HepG2 (cell line): ENCODE results near the gene PDZD7. TPM values are rescaled to one million over a fixed set of nuclear protein-coding genes. Genes with fewer than 3 reads are reported as not detected.
A peak's percentile ranks its signal among the peaks of the same experiment; 100 is the strongest.

Experiments used
- ATAC-seq: fragments of 200-7000 bp; cut with Tn5 transposase; 3 replicates; pipeline ENCODE4 v1.9.1; 2020; ENCODE audit warnings: mild to moderate bottlenecking, moderate library complexity
- BruUV-seq: library from RNA; stranded (reverse); fragments of 400-500 nt; replicated peaks from 2 replicates; lab custom pipeline; 2021; lab: Mats Ljungman, UMichigan
- CTCF ChIA-PET: fragments of 300-600 bp; formaldehyde crosslinking; extraction: SDS; loops from one replicate; lab custom pipeline; 2021; ENCODE audit warnings: low total read pairs, inconsistent platforms, low intra/inter-chr PET ratio; lab: Yijun Ruan, JAX
- POLR2A ChIA-PET: fragments of 350-600 bp; sonication (Branson Sonifier 250); formaldehyde crosslinking; loops from one replicate; lab custom pipeline; 2020; ENCODE audit warnings: antibody characterized with exemption, inconsistent platforms; lab: Yijun Ruan, JAX
- DNase-seq: peaks from one replicate; pipeline ENCODE4 v3.0.0-alpha.2; 2015; ENCODE audit warnings: low spot score
- FAIRE-seq: peaks from 3 replicates; lab custom pipeline; 2011; peaks lifted over from hg19 to GRCh38; lab: Jason Lieb, UNC
- H2AFZ ChIP-seq: one replicate; pipeline ENCODE4 v1.6.1; 2011; ENCODE audit warnings: low read length, inconsistent platforms
- H3K27ac ChIP-seq: fragments of 300-600 bp; 3 replicates; pipeline ENCODE4 v1.8.0; 2011; ENCODE audit warnings: mixed run types, mild to moderate bottlenecking, mixed read lengths, low read length, inconsistent platforms; ENCODE audit not compliant: insufficient read depth; ENCODE audit errors: extremely low read length
- H3K27me3 ChIP-seq, 2 experiments: fragments of 200-600 bp in 1 of 2; 2 replicates in 1 of 2; 3 replicates in 1 of 2; pipeline versions ENCODE4 v1.6.0 to v1.8.0; 2011; ENCODE audit warnings: low read length in 2 of 2, mild to moderate bottlenecking in 2 of 2, moderate library complexity in 2 of 2, inconsistent platforms in 1 of 2; ENCODE audit not compliant: insufficient read depth in 2 of 2, control insufficient read depth in 1 of 2
- H3K36me3 ChIP-seq, 2 experiments: fragments of 200-600 bp in 1 of 2; replicated peaks in 1 of 2; 2 replicates in 1 of 2; 3 replicates in 1 of 2; pipeline versions ENCODE4 v1.5.1 to v1.8.0; 2011; ENCODE audit warnings: low read length in 2 of 2, inconsistent platforms in 1 of 2; ENCODE audit not compliant: insufficient read depth in 2 of 2, control insufficient read depth in 1 of 2
- H3K4me1 ChIP-seq: 2 replicates; pipeline ENCODE4 v1.5.1; 2012; ENCODE audit warnings: low read length, inconsistent platforms; ENCODE audit not compliant: insufficient read depth
- H3K4me2 ChIP-seq: 2 replicates; pipeline ENCODE4 v1.6.0; 2011; ENCODE audit warnings: low read depth, low read length, inconsistent platforms
- H3K4me3 ChIP-seq, 3 experiments: fragments of 200-600 bp in 1 of 3; sonication (generic), shearing (Covaris generic) in 1 of 3; replicated peaks in 1 of 3; 2 replicates each; pipeline ENCODE4 v1.5.1; 2011 to 2016; ENCODE audit warnings: low read length in 3 of 3, inconsistent platforms in 2 of 3, low read depth in 2 of 3, mild to moderate bottlenecking in 2 of 3, control low read depth in 1 of 3, mixed read lengths in 1 of 3; ENCODE audit not compliant: insufficient read depth in 1 of 3
- H3K79me2 ChIP-seq: one replicate; pipeline ENCODE4 v1.6.1; 2011; ENCODE audit warnings: low read length, inconsistent platforms; ENCODE audit not compliant: insufficient read depth
- H3K9ac ChIP-seq: 2 replicates; pipeline ENCODE4 v1.6.0; 2011; ENCODE audit warnings: mild to moderate bottlenecking, low read depth, low read length, inconsistent platforms; ENCODE audit not compliant: insufficient read depth
- H3K9me3 ChIP-seq: 2 replicates; pipeline ENCODE4 v1.5.1; 2012; ENCODE audit warnings: mild to moderate bottlenecking, low read length
- H4K20me1 ChIP-seq: 2 replicates; pipeline ENCODE4 v1.6.0; 2011; ENCODE audit warnings: inconsistent platforms, mild to moderate bottlenecking, low read length, moderate library complexity; ENCODE audit not compliant: insufficient read depth
- ARNT2 ChIP-seq: sonication (generic); formaldehyde crosslinking; IDR thresholded peaks from 2 replicates; pipeline ENCODE4 v1.8.0; 2022; ENCODE audit warnings: mild to moderate bottlenecking, low read depth, missing genetic modification reagents, moderate library complexity
- BHLHE40 ChIP-seq: IDR thresholded peaks from 2 replicates; pipeline ENCODE4 v1.6.1; 2011; ENCODE audit warnings: low read length, improper control_type of control experiment
- CBX5 ChIP-seq: sonication (generic); formaldehyde crosslinking; IDR thresholded peaks from 2 replicates; pipeline ENCODE4 v1.4.0; 2020; ENCODE audit warnings: missing genetic modification reagents, borderline replicate concordance
- HCFC1 ChIP-seq: fragments of 150-350 bp; IDR thresholded peaks from 2 replicates; pipeline ENCODE4 v1.6.1; 2014; ENCODE audit warnings: low read depth, low read length
- HOXA7 ChIP-seq: sonication (generic); formaldehyde crosslinking; IDR thresholded peaks from 2 replicates; pipeline ENCODE4 v1.8.1; 2022; ENCODE audit warnings: mild to moderate bottlenecking, missing genetic modification reagents, moderate library complexity
- IRF2 ChIP-seq: IDR thresholded peaks from 2 replicates; pipeline ENCODE4 v1.6.1; 2018; ENCODE audit warnings: missing genetic modification reagents, missing compliant biosample characterization
- KDM2A ChIP-seq: sonication (generic); formaldehyde crosslinking; IDR thresholded peaks from 2 replicates; pipeline ENCODE4 v1.4.0; 2020; ENCODE audit warnings: low read depth, missing genetic modification reagents, borderline replicate concordance
- LCORL ChIP-seq, 2 experiments: fragments of 450-650 bp in 1 of 2; sonication (generic) in 1 of 2; formaldehyde crosslinking in 1 of 2; IDR thresholded peaks; 2 replicates each; pipeline versions ENCODE4 v1.5.0 to v1.6.1; 2017 to 2020; ENCODE audit warnings: antibody characterized with exemption in 1 of 2, missing genetic modification reagents in 1 of 2
- MAX ChIP-seq: IDR thresholded peaks from 2 replicates; pipeline ENCODE4 v1.6.1; 2012; ENCODE audit warnings: inconsistent platforms
- MAZ ChIP-seq, 2 experiments: sonication (generic) in 1 of 2; formaldehyde crosslinking in 1 of 2; IDR thresholded peaks; 2 replicates each; pipeline versions ENCODE4 v1.5.0 to v1.6.1; 2012 to 2020; ENCODE audit warnings: low read depth in 2 of 2, mild to moderate bottlenecking in 2 of 2, borderline replicate concordance in 1 of 2, improper control_type of control experiment in 1 of 2, low read length in 1 of 2, missing genetic modification reagents in 1 of 2, moderate library complexity in 1 of 2
- RCOR2 ChIP-seq: IDR thresholded peaks from 2 replicates; pipeline ENCODE4 v1.6.1; 2016; ENCODE audit warnings: missing biosample characterization, missing genetic modification reagents
- STAG1 ChIP-seq: sonication (generic); formaldehyde crosslinking; IDR thresholded peaks from 2 replicates; pipeline ENCODE4 v1.4.0; 2020; ENCODE audit warnings: missing genetic modification reagents
- TBP ChIP-seq: sonication (generic); formaldehyde crosslinking; IDR thresholded peaks from 2 replicates; pipeline ENCODE4 v1.5.0; 2020; ENCODE audit warnings: missing genetic modification reagents
- ZSCAN25 ChIP-seq: sonication (generic); formaldehyde crosslinking; IDR thresholded peaks from 2 replicates; pipeline ENCODE4 v1.8.0; 2022; ENCODE audit warnings: mild to moderate bottlenecking, missing genetic modification reagents
- ZSCAN29 ChIP-seq: sonication (generic); formaldehyde crosslinking; conservative IDR thresholded peaks from 2 replicates; pipeline ENCODE4 v1.4.0; 2020; ENCODE audit warnings: mild to moderate bottlenecking, missing genetic modification reagents
- WGBS: methylation state at CpG from one replicate; pipeline ENCODE4 v1.1.6; 2017; ENCODE audit warnings: low lambda C conversion rate; 5-methylcytosine and 5-hydroxymethylcytosine counted together
- in situ Hi-C: cut with HindIII; loops from 2 replicates; pipeline ENCODE4 v1.10.0; 2017; ENCODE audit warnings: low pct_unique_long_range_greater_than_20kb; ENCODE audit not compliant: extremely low pct_ligation_motif_present
- intact Hi-C: fragments of 100-400 bp; cut with micrococcal nuclease; formaldehyde crosslinking; loops from one replicate; pipeline ENCODE4 v1.10.0; 2022; ENCODE audit not compliant: unreplicated experiment
- polyA plus RNA-seq, 8 experiments: library from polyadenylated mRNA; depleted of rRNA in 3 of 8; stranded (reverse) in 7 of 8; unstranded in 1 of 8; fragments of >200 nt; fragmentation: Illumina TruSeq in 4 of 8; extraction: Trizol in 4 of 8; gene quantifications; 2 replicates each; pipeline versions ENCODE4 v1.2.1 to v1.2.3, GENCODE V29; 2011 to 2016; ENCODE audit warnings: low read depth in 4 of 8, missing spikeins in 1 of 8, mixed read lengths in 1 of 8; ENCODE audit not compliant: insufficient read depth in 1 of 8
- total RNA-seq, 5 experiments: library from RNA; depleted of rRNA; stranded (reverse); fragments of >200 nt; fragmentation: Illumina TruSeq; extraction: Trizol; gene quantifications; 2 replicates each; pipeline ENCODE4 v1.2.3, GENCODE V29; 2016; ENCODE audit warnings: low read depth in 1 of 5
- TF ChIP-seq, protein P1 (sequence below): sonication (generic); formaldehyde crosslinking; IDR thresholded peaks from 2 replicates; pipeline ENCODE4 v1.4.0; 2020; ENCODE audit warnings: mild to moderate bottlenecking, missing genetic modification reagents
- TF ChIP-seq, protein P2 (sequence below): fragments of 450-650 bp; IDR thresholded peaks from 2 replicates; pipeline ENCODE4 v1.6.1; 2016

PDZD7 gene
- total and polyA plus RNA-seq, 2 of the 13 experiments (the other 11 are each of a cell fraction or from before 2014, with no cell fraction given): 0.58 to 0.73 TPM

DNA sequence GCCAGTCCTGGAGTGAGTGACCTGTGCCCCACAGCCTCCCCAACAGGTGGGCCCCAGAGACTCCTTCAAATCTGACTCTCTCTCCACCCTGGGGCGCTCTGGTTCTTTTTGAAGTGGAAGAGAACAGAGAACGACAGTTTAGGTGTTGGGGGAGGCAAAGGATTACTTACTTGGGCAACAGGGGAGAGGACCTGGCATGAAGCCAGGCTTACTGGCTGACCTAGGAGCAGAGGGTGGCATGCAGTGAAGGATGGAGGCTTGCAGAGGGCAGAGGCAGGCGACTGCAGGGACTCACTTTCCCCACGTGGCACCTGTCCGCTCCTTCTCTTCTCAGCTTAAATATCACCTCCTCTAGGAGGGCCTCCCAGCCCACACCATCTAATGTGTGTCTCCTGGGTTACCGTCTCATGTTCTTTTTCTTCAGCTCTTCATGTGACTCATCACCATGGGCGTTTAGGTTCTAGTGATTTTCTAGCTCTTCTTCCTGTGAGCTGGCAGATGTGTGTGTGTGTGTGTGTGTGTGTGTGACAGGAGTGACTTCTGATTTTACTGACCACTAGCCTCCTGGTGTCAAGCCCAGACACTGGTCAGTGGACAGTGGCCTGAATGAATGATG lies 15.9 kb downstream of the PDZD7 start (continued):
- no peak for TF ChIP-seq HOXA7 (CRISPR knock-in tag)
- TF ChIP-seq ZSCAN25 (CRISPR knock-in tag): no peak
- TF ChIP-seq RCOR2 (CRISPR knock-in tag): no peak

GRCh38 chr10:101014230-101014884 lies 16.6 kb downstream of the PDZD7 start:
- 16% methylated on average over 7 of the region's 11 CpGs for WGBS
- Histone ChIP-seq H4K20me1 (no peaks in the 10 kb centered on the region), H3K9ac (no peak overlapping the region), H3K36me3 (no peaks in the 10 kb centered on the region), H3K4me2 (peak overlapping the region; percentile 54), H3K4me3 (peak overlapping the region in 1 of 3 experiments; percentile 31; a peak in 2 of 6 replicates), H3K4me1 (peaks cover 75% of the 10 kb centered on the region), H3K27me3 (peaks cover 0 to 3% of the 10 kb centered on the region in 2 experiments; a peak in 1 of 5 replicates), H3K79me2 (no peaks in the 10 kb centered on the region), H3K9me3 (no peaks in the 10 kb centered on the region), H2AFZ (no peak overlapping the region), H3K27ac (no peak overlapping the region)
- DNase-seq (no peak), FAIRE-seq (peak; percentile 58), ATAC-seq (peak; percentile 3; the same call in 2 of the 3 replicates)
- in situ Hi-C loops: no loop called here
- intact Hi-C loops: loop anchor here (5.0 kb wide), 1 partner anchor 137 kb away; no protein-coding TSS in a partner anchor
- CTCF ChIA-PET: interaction anchor here (1.2 to 6.1 kb wide), 5 partner anchors 18 to 80 kb away, joined by 3 to 240 read pairs (median 4); partner anchors contain the start of genes LZTS2 and SEMA4G
- BruUV-seq: no TSS peak
- POLR2A ChIA-PET: interaction anchor here (0.6 to 6.0 kb wide), 4 partner anchors 16 to 53 kb away, joined by 3 to 56 read pairs (median 4); partner anchors contain the start of genes LZTS2, PDZD7 and SFXN3
- peak; percentile 65 for TF ChIP-seq KDM2A (CRISPR knock-in tag)
- TF ChIP-seq ZSCAN29 (CRISPR knock-in tag): no peak
- peak; percentile 23; the same call in 1 of the 2 replicates for TF ChIP-seq MAX
- no peak for TF ChIP-seq TBP (CRISPR knock-in tag)
- 0 out of 2 replicates have a peak, but pooled peaks have one; percentile 7 for TF ChIP-seq ARNT2 (CRISPR knock-in tag)
- peak; percentile 23; the same call in 1 of the 2 replicates for TF ChIP-seq MAZ (IDR thresholded peaks at IDR 0.05; ENCODE audit: borderline replicate concordance, low read depth, low read length)
- peak; percentile 66; the same call in 1 of the 2 replicates for TF ChIP-seq MAZ (CRISPR knock-in tag; IDR thresholded peaks at IDR 0.05; ENCODE audit: low read depth)
- no peak for TF ChIP-seq IRF2 (CRISPR knock-in tag)
- TF ChIP-seq, protein P1, sequence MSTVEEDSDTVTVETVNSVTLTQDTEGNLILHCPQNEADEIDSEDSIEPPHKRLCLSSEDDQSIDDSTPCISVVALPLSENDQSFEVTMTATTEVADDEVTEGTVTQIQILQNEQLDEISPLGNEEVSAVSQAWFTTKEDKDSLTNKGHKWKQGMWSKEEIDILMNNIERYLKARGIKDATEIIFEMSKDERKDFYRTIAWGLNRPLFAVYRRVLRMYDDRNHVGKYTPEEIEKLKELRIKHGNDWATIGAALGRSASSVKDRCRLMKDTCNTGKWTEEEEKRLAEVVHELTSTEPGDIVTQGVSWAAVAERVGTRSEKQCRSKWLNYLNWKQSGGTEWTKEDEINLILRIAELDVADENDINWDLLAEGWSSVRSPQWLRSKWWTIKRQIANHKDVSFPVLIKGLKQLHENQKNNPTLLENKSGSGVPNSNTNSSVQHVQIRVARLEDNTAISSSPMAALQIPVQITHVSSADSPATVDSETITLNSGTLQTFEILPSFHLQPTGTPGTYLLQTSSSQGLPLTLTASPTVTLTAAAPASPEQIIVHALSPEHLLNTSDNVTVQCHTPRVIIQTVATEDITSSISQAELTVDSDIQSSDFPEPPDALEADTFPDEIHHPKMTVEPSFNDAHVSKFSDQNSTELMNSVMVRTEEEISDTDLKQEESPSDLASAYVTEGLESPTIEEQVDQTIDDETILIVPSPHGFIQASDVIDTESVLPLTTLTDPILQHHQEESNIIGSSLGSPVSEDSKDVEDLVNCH (CRISPR knock-in tag): no peak
- TF ChIP-seq HCFC1: no peak
- TF ChIP-seq STAG1 (CRISPR knock-in tag): peak; percentile 89
- TF ChIP-seq CBX5 (CRISPR knock-in tag): peak; percentile 41; the same call in 1 of the 2 replicates
- TF ChIP-seq LCORL (IDR thresholded peaks at IDR 0.05): no peak
- peak; percentile 67; the same call in 1 of the 2 replicates for TF ChIP-seq LCORL (CRISPR knock-in tag; IDR thresholded peaks at IDR 0.05)
- peak; percentile 43; the same call in 1 of the 2 replicates for TF ChIP-seq BHLHE40
- TF ChIP-seq, protein P2, sequence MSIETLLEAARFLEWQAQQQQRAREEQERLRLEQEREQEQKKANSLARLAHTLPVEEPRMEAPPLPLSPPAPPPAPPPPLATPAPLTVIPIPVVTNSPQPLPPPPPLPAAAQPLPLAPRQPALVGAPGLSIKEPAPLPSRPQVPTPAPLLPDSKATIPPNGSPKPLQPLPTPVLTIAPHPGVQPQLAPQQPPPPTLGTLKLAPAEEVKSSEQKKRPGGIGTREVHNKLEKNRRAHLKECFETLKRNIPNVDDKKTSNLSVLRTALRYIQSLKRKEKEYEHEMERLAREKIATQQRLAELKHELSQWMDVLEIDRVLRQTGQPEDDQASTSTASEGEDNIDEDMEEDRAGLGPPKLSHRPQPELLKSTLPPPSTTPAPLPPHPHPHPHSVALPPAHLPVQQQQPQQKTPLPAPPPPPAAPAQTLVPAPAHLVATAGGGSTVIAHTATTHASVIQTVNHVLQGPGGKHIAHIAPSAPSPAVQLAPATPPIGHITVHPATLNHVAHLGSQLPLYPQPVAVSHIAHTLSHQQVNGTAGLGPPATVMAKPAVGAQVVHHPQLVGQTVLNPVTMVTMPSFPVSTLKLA: peak; percentile 60; the same call in 1 of the 2 replicates
